Measurements from ENCODE around the gene RHCE.
"Not testable (repeated sequence)": the region's sequence is repeated elsewhere in the genome, so short reads cannot be mapped to it uniquely, and the experiment has no call there.

Gene RHCE

GRCh38 chr1:25397549-25397948, 23.1 kb downstream of the RHCE start:
- not testable (repeated sequence) for DNase-seq

- DNase-seq, result no peak
Measured at GRCh38 chr1:25392841-25393240, 27.8 kb downstream of the RHCE start.

GRCh38 chr1:25389721-25390120, 30.9 kb downstream of the RHCE start:
- not testable (repeated sequence) for DNase-seq

- DNase-seq, result not testable (repeated sequence)
Measured at GRCh38 chr1:25388691-25389090, 31.9 kb downstream of the RHCE start.

GRCh38 chr1:25387096-25387495, 33.5 kb downstream of the RHCE start:
- DNase-seq, result not testable (repeated sequence)

- not testable (repeated sequence) for DNase-seq
Measured at GRCh38 chr1:25383875-25384274, 36.8 kb downstream of the RHCE start.

GRCh38 chr1:25383090-25383489, 37.5 kb downstream of the RHCE start:
- not testable (repeated sequence) for DNase-seq

- DNase-seq, result not testable (repeated sequence)
Measured at GRCh38 chr1:25382543-25382942, 38.1 kb downstream of the RHCE start.

- DNase-seq, result not testable (repeated sequence)
Measured at GRCh38 chr1:25378367-25378766, 42.3 kb downstream of the RHCE start.

- not testable (repeated sequence) for DNase-seq
Measured at GRCh38 chr1:25371757-25372156, 48.9 kb downstream of the RHCE start.

- not testable (repeated sequence) for DNase-seq
Measured at GRCh38 chr1:25369691-25370271, 50.8 kb downstream of the RHCE start.

- DNase-seq, result no peak
Measured at GRCh38 chr1:25369241-25369640, 51.4 kb downstream of the RHCE start.

- not testable (repeated sequence) for DNase-seq
Measured at GRCh38 chr1:25362634-25363559, 57.7 kb downstream of the RHCE start.

- DNase-seq, result no peak
Measured at GRCh38 chr1:25361901-25362300, 58.7 kb downstream of the RHCE start.

GRCh38 chr1:25360596-25361581, 59.7 kb downstream of the RHCE start:
- no peak for DNase-seq

GRCh38 chr1:25356848-25357247, 63.8 kb downstream of the RHCE start:
- DNase-seq, result no peak

- DNase-seq, result no peak
Measured at GRCh38 chr1:25356441-25356840, 64.2 kb downstream of the RHCE start.

GRCh38 chr1:25355841-25356395, 64.7 kb downstream of the RHCE start:
- no peak for DNase-seq

- DNase-seq, result no peak
Measured at GRCh38 chr1:25349606-25350005, 71.0 kb downstream of the RHCE start.

GRCh38 chr1:25347556-25347955, 73.1 kb downstream of the RHCE start:
- DNase-seq, result no peak

GRCh38 chr1:25343872-25344271, 76.8 kb downstream of the RHCE start:
- no peak for DNase-seq

- no peak for DNase-seq
Measured at GRCh38 chr1:25342846-25343245, 77.8 kb downstream of the RHCE start.

GRCh38 chr1:25341746-25342145, 78.9 kb downstream of the RHCE start:
- DNase-seq, result no peak

All from CD4-positive, alpha-beta T cell treated with Interleukin-17A for 1 hour (primary cell).